ENCODE data around the gene NKD1.

NKD1 gene

GRCh38 chr16:50555269-50555875 lies 7.2 kb downstream of the NKD1 start:
- no peak for DNase-seq
- no peaks in the 10 kb centered on the region for H3K9me3 ChIP-seq (ENCODE audit: severe bottlenecking)
- no peak overlapping the region for H3K27ac ChIP-seq
- H3K27me3 ChIP-seq (ENCODE audit: insufficient read depth, low read depth, severe bottlenecking): no peaks in the 10 kb centered on the region
- H3K4me3 ChIP-seq (ENCODE audit: low read depth, low read length): no peak overlapping the region
- H3K36me3 ChIP-seq: peaks cover 10% of the 10 kb centered on the region; the same call in 1 of the 2 replicates
- TF ChIP-seq, protein P1, sequence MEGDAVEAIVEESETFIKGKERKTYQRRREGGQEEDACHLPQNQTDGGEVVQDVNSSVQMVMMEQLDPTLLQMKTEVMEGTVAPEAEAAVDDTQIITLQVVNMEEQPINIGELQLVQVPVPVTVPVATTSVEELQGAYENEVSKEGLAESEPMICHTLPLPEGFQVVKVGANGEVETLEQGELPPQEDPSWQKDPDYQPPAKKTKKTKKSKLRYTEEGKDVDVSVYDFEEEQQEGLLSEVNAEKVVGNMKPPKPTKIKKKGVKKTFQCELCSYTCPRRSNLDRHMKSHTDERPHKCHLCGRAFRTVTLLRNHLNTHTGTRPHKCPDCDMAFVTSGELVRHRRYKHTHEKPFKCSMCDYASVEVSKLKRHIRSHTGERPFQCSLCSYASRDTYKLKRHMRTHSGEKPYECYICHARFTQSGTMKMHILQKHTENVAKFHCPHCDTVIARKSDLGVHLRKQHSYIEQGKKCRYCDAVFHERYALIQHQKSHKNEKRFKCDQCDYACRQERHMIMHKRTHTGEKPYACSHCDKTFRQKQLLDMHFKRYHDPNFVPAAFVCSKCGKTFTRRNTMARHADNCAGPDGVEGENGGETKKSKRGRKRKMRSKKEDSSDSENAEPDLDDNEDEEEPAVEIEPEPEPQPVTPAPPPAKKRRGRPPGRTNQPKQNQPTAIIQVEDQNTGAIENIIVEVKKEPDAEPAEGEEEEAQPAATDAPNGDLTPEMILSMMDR (IDR thresholded peaks at IDR 0.05; ENCODE audit: low read depth, low read length): no peak

- no peaks in the 10 kb centered on the region for H3K27me3 ChIP-seq (ENCODE audit: insufficient read depth, low read depth, severe bottlenecking)
- DNase-seq: no peak
- H3K9me3 ChIP-seq (ENCODE audit: severe bottlenecking): no peaks in the 10 kb centered on the region
- H3K27ac ChIP-seq: no peak overlapping the region
- TF ChIP-seq, protein P1 (IDR thresholded peaks at IDR 0.05; ENCODE audit: low read depth, low read length): no peak
- H3K4me3 ChIP-seq (ENCODE audit: low read depth, low read length): no peak overlapping the region
- peaks cover 10% of the 10 kb centered on the region; the same call in 1 of the 2 replicates for H3K36me3 ChIP-seq
Measured at GRCh38 chr16:50555952-50556673, 7.9 kb downstream of the NKD1 start.

DNA sequence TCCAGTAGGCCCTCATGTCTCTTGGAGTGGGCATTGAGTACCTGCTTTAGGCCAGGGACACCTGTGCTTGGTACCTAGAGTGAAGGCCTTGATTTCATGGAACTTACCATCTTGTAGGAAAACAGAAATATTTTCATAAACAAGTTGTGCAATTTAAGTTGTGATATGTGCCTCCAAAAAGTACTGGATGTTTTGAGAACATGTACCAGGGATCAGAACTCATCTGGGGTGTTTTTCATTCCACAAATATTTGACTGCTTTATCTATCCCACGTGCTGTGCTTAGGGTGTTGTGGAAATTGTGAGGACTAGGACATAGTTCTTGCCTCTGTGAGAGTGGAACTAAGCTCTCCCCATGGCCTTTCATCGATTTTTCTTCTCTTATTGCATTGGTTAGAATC lies 8.8 kb downstream of the NKD1 start:
- DNase-seq: no peak
- Histone ChIP-seq H3K27ac (no peak overlapping the region), H3K27me3 (ENCODE audit: insufficient read depth, low read depth, severe bottlenecking) (no peaks in the 10 kb centered on the region), H3K9me3 (ENCODE audit: severe bottlenecking) (no peaks in the 10 kb centered on the region), H3K36me3 (peaks cover 10% of the 10 kb centered on the region; the same call in 1 of the 2 replicates), H3K4me3 (ENCODE audit: low read depth, low read length) (no peak overlapping the region)
- TF ChIP-seq, protein P1 (IDR thresholded peaks at IDR 0.05; ENCODE audit: low read depth, low read length): no peak

- no peak for DNase-seq
- H3K9me3 ChIP-seq (ENCODE audit: severe bottlenecking): no peaks in the 10 kb centered on the region
- TF ChIP-seq, protein P1 (IDR thresholded peaks at IDR 0.05; ENCODE audit: low read depth, low read length): no peak
- H3K4me3 ChIP-seq (ENCODE audit: low read depth, low read length): no peak overlapping the region
- H3K27ac ChIP-seq: no peak overlapping the region
- H3K36me3 ChIP-seq: peaks cover 10% of the 10 kb centered on the region; the same call in 1 of the 2 replicates
- H3K27me3 ChIP-seq (ENCODE audit: insufficient read depth, low read depth, severe bottlenecking): no peaks in the 10 kb centered on the region
Measured at GRCh38 chr16:50558913-50559312, 10.7 kb downstream of the NKD1 start.

DNA sequence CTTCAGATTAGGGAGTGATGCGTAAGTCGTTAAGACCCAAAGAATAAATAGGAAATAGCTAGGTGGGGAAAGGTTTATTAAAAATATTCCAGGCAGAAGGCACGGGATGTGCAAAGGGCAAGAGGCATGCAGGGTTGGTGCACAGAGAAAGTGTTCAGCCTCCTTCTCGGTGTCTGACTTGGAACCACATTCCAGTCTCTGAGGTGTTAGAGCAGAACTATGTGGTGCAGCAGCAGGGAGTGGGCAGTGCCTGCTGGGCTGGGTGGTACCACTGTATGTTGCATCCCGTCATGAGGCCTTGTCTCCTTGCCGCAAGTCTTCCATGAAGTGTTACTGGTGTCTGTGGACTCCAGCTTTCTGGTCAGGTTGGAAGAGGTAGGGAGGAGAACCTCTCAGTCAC lies 11.1 kb downstream of the NKD1 start:
- Histone ChIP-seq H3K27ac (no peak overlapping the region), H3K4me3 (ENCODE audit: low read depth, low read length) (no peak overlapping the region), H3K9me3 (ENCODE audit: severe bottlenecking) (no peaks in the 10 kb centered on the region), H3K36me3 (peaks cover 10% of the 10 kb centered on the region; the same call in 1 of the 2 replicates), H3K27me3 (ENCODE audit: insufficient read depth, low read depth, severe bottlenecking) (no peaks in the 10 kb centered on the region)
- DNase-seq: no peak
- TF ChIP-seq, protein P1 (IDR thresholded peaks at IDR 0.05; ENCODE audit: low read depth, low read length): no peak

Data from WERI-Rb-1 (cell line).